K562 (cell line): ENCODE results near the gene YPEL2. TPM values are rescaled to one million over a fixed set of nuclear protein-coding genes. Genes with fewer than 3 reads are reported as not detected.

ENCODE experiments used
- ATAC-seq: fragments of 200-7000 bp; cut with Tn5 transposase; 3 replicates; pipeline ENCODE4 v1.9.1; 2020; ENCODE audit warnings: moderate library complexity
- BruUV-seq: library from RNA; stranded (reverse); fragments of 400-500 nt; replicated peaks from 2 replicates; lab custom pipeline; 2021; lab: Mats Ljungman, UMichigan
- CTCF ChIA-PET: fragments of 300-600 bp; formaldehyde crosslinking; extraction: SDS; loops from one replicate; lab custom pipeline; 2021; ENCODE audit warnings: low intra/inter-chr PET ratio; lab: Yijun Ruan, JAX
- POLR2A ChIA-PET: fragments of 300-600, 350-650 bp; sonication (Branson Sonifier 250); formaldehyde crosslinking; extraction: SDS; loops from one replicate; lab custom pipeline; 2021; ENCODE audit warnings: antibody characterized with exemption, inconsistent platforms; lab: Yijun Ruan, JAX
- DNase-seq, 4 experiments: peaks; one replicate each; pipeline versions ENCODE4 v3.0.0 to v3.0.0-alpha.2; 2011 to 2018; ENCODE audit warnings: low spot score in 3 of 4, mixed read lengths in 3 of 4; ENCODE audit errors: extremely low read depth in 1 of 4
- FAIRE-seq: peaks from 2 replicates; lab custom pipeline; 2011; peaks lifted over from hg19 to GRCh38; lab: Jason Lieb, UNC
- H2AFZ ChIP-seq: 2 replicates; pipeline ENCODE4 v1.6.0; 2011; ENCODE audit warnings: low read depth, low read length, control low read depth, inconsistent platforms
- H3K27ac ChIP-seq: fragments of 200-600 bp; 3 replicates; pipeline ENCODE4 v1.8.0; 2011; ENCODE audit warnings: low read depth, mild to moderate bottlenecking, control low read depth, inconsistent platforms, low read length, moderate library complexity, mixed read lengths; ENCODE audit errors: extremely low read depth
- H3K27me3 ChIP-seq, 2 experiments: fragments of 300-600 bp in 1 of 2; 2 replicates in 1 of 2; 3 replicates in 1 of 2; pipeline versions ENCODE4 v1.6.0 to v1.8.0; 2011; ENCODE audit warnings: inconsistent platforms in 2 of 2, low read length in 2 of 2, mild to moderate bottlenecking in 1 of 2, mixed read lengths in 1 of 2, moderate library complexity in 1 of 2; ENCODE audit not compliant: control insufficient read depth in 2 of 2, insufficient read depth in 2 of 2
- H3K36me3 ChIP-seq: fragments of 300-600 bp; 3 replicates; pipeline ENCODE4 v1.8.0; 2011; ENCODE audit warnings: mild to moderate bottlenecking, low read length, inconsistent platforms; ENCODE audit not compliant: control insufficient read depth, insufficient read depth
- H3K4me1 ChIP-seq, 2 experiments: fragments of 200-600 bp in 1 of 2; replicated peaks in 1 of 2; 2 replicates in 1 of 2; 3 replicates in 1 of 2; pipeline versions ENCODE4 v1.5.1 to v1.8.0; 2011; ENCODE audit warnings: inconsistent platforms in 2 of 2, low read length in 2 of 2, mild to moderate bottlenecking in 1 of 2, mixed read lengths in 1 of 2, moderate library complexity in 1 of 2; ENCODE audit not compliant: control insufficient read depth in 2 of 2, insufficient read depth in 2 of 2
- H3K4me2 ChIP-seq: 2 replicates; pipeline ENCODE4 v1.6.1; 2011; ENCODE audit warnings: low read length, control low read depth, inconsistent platforms, mixed read lengths; ENCODE audit not compliant: insufficient read depth
- H3K4me3 ChIP-seq: fragments of 200-600 bp; sonication (generic), shearing (Covaris generic); 2 replicates; pipeline ENCODE4 v1.5.1; 2016; ENCODE audit warnings: control low read depth, inconsistent platforms
- H3K79me2 ChIP-seq: fragments of 200-600 bp; 3 replicates; pipeline ENCODE4 v1.8.0; 2011; ENCODE audit warnings: low read length, inconsistent platforms; ENCODE audit not compliant: control insufficient read depth, insufficient read depth
- H3K9ac ChIP-seq, 2 experiments: 2 replicates each; pipeline versions ENCODE4 v1.6.0 to v1.6.1; 2011; ENCODE audit warnings: low read depth in 2 of 2, low read length in 2 of 2, control low read depth in 1 of 2, inconsistent platforms in 1 of 2, mild to moderate bottlenecking in 1 of 2, mixed read lengths in 1 of 2; ENCODE audit not compliant: insufficient read depth in 1 of 2
- H3K9me1 ChIP-seq: one replicate; pipeline ENCODE4 v1.6.0; 2011; ENCODE audit warnings: inconsistent platforms, mild to moderate bottlenecking, low read length, moderate library complexity; ENCODE audit not compliant: control insufficient read depth, insufficient read depth
- H3K9me3 ChIP-seq: replicated peaks from 2 replicates; pipeline ENCODE4 v1.5.1; 2011; ENCODE audit warnings: low read depth, low read length, inconsistent platforms; ENCODE audit not compliant: control insufficient read depth, insufficient read depth
- H4K20me1 ChIP-seq: replicated peaks from 2 replicates; pipeline ENCODE4 v1.6.1; 2011; ENCODE audit warnings: low read length, inconsistent platforms, mixed read lengths; ENCODE audit not compliant: control insufficient read depth, insufficient read depth
- C11orf30 ChIP-seq: fragments of 450-650 bp; IDR thresholded peaks from 2 replicates; pipeline ENCODE4 v1.6.1; 2016; ENCODE audit warnings: low read depth, mild to moderate bottlenecking
- CHCHD3 ChIP-seq: fragments of 250-450 bp; sonication (Bioruptor Pico); IDR thresholded peaks from 2 replicates; pipeline ENCODE4 v2.1.2; 2022; ENCODE audit warnings: mild to moderate bottlenecking
- E2F3 ChIP-seq: fragments of 250-450 bp; sonication (Bioruptor Pico); IDR thresholded peaks from 2 replicates; pipeline ENCODE4 v1.4.0; 2020; ENCODE audit warnings: mild to moderate bottlenecking
- ILK ChIP-seq: fragments of 450-650 bp; IDR thresholded peaks from 2 replicates; pipeline ENCODE4 v1.6.1; 2016; ENCODE audit warnings: missing genetic modification characterization, low read depth, mild to moderate bottlenecking, missing compliant biosample characterization, moderate library complexity, borderline replicate concordance
- NFXL1 ChIP-seq: fragments of 450-650 bp; formaldehyde crosslinking; IDR thresholded peaks from 2 replicates; pipeline ENCODE4 v1.4.0; 2021; ENCODE audit warnings: mild to moderate bottlenecking
- POLR2AphosphoS2 ChIP-seq: IDR thresholded peaks from 2 replicates; pipeline ENCODE4 v1.6.1; 2012; ENCODE audit warnings: low read length, improper control_type of control experiment
- U2AF1 ChIP-seq: fragments of 200-400 bp; formaldehyde crosslinking; optimal IDR thresholded peaks from 2 replicates; pipeline ENCODE3; 2017; ENCODE audit warnings: mild to moderate bottlenecking, low read depth, low read length, moderate library complexity
- ZNF121 ChIP-seq: sonication (generic); formaldehyde crosslinking; conservative IDR thresholded peaks from 2 replicates; pipeline ENCODE4 v1.8.0; 2022; ENCODE audit warnings: missing genetic modification reagents
- ZNF134 ChIP-seq: fragments of 250-450 bp; sonication (Bioruptor Pico); conservative IDR thresholded peaks from 2 replicates; pipeline ENCODE4 v1.4.0; 2020
- ZNF239 ChIP-seq: fragments of 250-450 bp; sonication (Bioruptor Pico); IDR thresholded peaks from 2 replicates; pipeline ENCODE4 v1.4.0; 2020; ENCODE audit warnings: mild to moderate bottlenecking
- ZNF717 ChIP-seq: fragments of 250-450 bp; sonication (Bioruptor Pico); IDR thresholded peaks from 2 replicates; pipeline ENCODE4 v1.5.0; 2021
- ZNF75A ChIP-seq: fragments of 450-650 bp; formaldehyde crosslinking; IDR thresholded peaks from 2 replicates; pipeline ENCODE4 v1.4.0; 2020; ENCODE audit warnings: mild to moderate bottlenecking
- WGBS: fragments of 100-300 bp; shearing (Covaris generic); methylation state at CpG from one replicate; pipeline ENCODE4 v1.1.6; 2016; ENCODE audit warnings: low coverage, mixed read lengths; ENCODE audit not compliant: insufficient coverage; ENCODE audit errors: missing lambda C conversion rate; 5-methylcytosine and 5-hydroxymethylcytosine counted together
- in situ Hi-C: fragments of 300-500 bp; cut with MboI; formaldehyde crosslinking; loops from 4 replicates; pipeline ENCODE4 v1.15.0; 2018; ENCODE audit warnings: inconsistent platforms, mixed read lengths
- intact Hi-C: fragments of 100-400 bp; cut with micrococcal nuclease; formaldehyde crosslinking; loops from 2 replicates; pipeline ENCODE4 v1.14.2; 2022
- polyA plus RNA-seq, 8 experiments: library from polyadenylated mRNA; depleted of rRNA in 4 of 8; stranded (reverse) in 5 of 8; unstranded in 3 of 8; fragments of >200 nt; fragmentation: Nextera tagmentation in 2 of 8; fragmentation: Illumina TruSeq in 1 of 8; extraction: Ambion mirVana in 2 of 8; extraction: Trizol in 1 of 8; gene quantifications; 2 replicates each; pipeline versions ENCODE4 v1.2.1 to v1.2.3, GENCODE V29; 2011 to 2014; ENCODE audit warnings: inconsistent platforms in 1 of 8, missing spikeins in 1 of 8
- total RNA-seq, 7 experiments: library from RNA; depleted of rRNA in 6 of 7; stranded (reverse); fragments of >200 nt in 6 of 7; fragmentation: Illumina TruSeq in 2 of 7; extraction: Trizol in 2 of 7; gene quantifications; 2 replicates each; pipeline versions ENCODE4 v1.2.1 to v1.2.3, GENCODE V29; 2011 to 2021; ENCODE audit warnings: low replicate concordance in 1 of 7
- TF ChIP-seq, protein P1 (sequence below): sonication (generic); formaldehyde crosslinking; IDR thresholded peaks from 2 replicates; pipeline ENCODE4 v1.8.1; 2023; ENCODE audit warnings: mild to moderate bottlenecking, missing genetic modification reagents

Gene YPEL2
- total and polyA plus RNA-seq, 9 of the 15 experiments (the other 6 are each of a cell fraction or from before 2014, with no cell fraction given): 0.11 to 2.4 (median 0.47) TPM

DNA sequence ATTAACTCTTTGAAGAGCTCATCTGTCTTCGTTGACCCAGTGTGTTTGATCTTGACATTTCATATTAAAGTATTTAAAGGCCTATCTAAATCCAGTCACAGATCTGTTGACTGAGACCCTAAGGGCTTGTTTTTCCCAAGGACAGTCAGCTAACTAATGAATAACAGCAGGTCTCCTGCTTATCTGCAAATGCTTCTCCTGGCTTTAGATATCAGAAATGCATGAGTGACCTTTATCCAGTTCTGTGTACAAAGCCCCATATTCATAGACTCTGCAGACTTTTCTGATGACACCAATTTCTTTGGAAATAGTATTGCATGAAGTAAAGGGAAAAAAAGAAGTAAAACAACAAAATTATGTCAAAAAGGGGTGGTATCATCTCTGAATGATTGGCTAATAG is 70.3 kb downstream of the YPEL2 start:
- no peak for ATAC-seq
- H3K4me1 ChIP-seq: no peaks in the 10 kb centered on the region
- H3K4me2 ChIP-seq: no peak overlapping the region
- no peak overlapping the region for H3K27ac ChIP-seq
- no peaks in the 10 kb centered on the region for H3K36me3 ChIP-seq
- no peak for FAIRE-seq
- no peaks in the 10 kb centered on the region for H3K9me3 ChIP-seq
- no peaks in the 10 kb centered on the region for H3K79me2 ChIP-seq
- TF ChIP-seq ZNF717 (CRISPR knock-in tag) (no peak), E2F3 (no peak), ILK (no peak), C11orf30 (no peak), ZNF75A (no peak), POLR2AphosphoS2 (no peak)
- ChIA-PET POLR2A (interaction anchor here (0.5 to 1.1 kb wide), 3 partner anchors 10 to 183 kb away, joined by 3 read pairs; no protein-coding TSS in a partner anchor), CTCF (no interaction called here)
- H3K9ac ChIP-seq: no peak overlapping the region
- BruUV-seq: no TSS peak
- H3K9me1 ChIP-seq: no peaks in the 10 kb centered on the region
- H4K20me1 ChIP-seq: no peaks in the 10 kb centered on the region
- WGBS: 0% methylated on average over 1 of the region's 1 CpG
- DNase-seq: no peak
- no peak overlapping the region for H2AFZ ChIP-seq
- intact Hi-C loops (loop anchor here (5.0 kb wide), 1 partner anchor 34 kb away; no protein-coding TSS in a partner anchor), in situ Hi-C loops (no loop called here)
- H3K27me3 ChIP-seq: peaks cover 3 to 19% of the 10 kb centered on the region in 2 experiments
- no peak overlapping the region for H3K4me3 ChIP-seq

DNA sequence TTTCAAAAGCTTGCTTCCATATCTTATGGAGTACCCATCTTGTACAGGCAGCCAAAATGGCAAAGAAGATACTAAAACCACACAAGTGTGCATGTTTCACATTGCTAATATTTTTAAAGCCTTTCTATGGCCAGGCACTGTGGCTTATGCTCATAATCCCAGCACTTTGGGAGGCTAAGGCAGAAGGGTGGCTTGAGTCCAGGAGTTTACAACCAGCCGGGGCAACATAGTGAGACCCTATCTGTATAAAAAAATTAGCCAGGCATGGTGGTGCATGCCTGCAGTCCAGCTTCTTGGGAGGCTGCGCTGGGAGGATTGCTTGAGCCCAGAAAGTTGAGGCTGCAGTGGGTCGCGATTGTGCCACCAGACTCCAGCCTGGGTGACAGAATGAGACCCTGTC is 71.3 kb downstream of the YPEL2 start:
- 3% methylated on average over 4 of the region's 4 CpGs for WGBS
- CTCF ChIA-PET: no interaction called here
- DNase-seq (no peak), ATAC-seq (no peak), FAIRE-seq (no peak)
- no TSS peak for BruUV-seq
- H3K4me1 ChIP-seq: no peaks in the 10 kb centered on the region
- no peak overlapping the region for H3K27ac ChIP-seq
- intact Hi-C loops (loop anchor here (5.0 kb wide), 1 partner anchor 35 kb away; no protein-coding TSS in a partner anchor), in situ Hi-C loops (no loop called here)
- no peak overlapping the region for H3K4me2 ChIP-seq
- H3K9me1 ChIP-seq: no peaks in the 10 kb centered on the region
- H3K79me2 ChIP-seq: no peaks in the 10 kb centered on the region
- H4K20me1 ChIP-seq: no peaks in the 10 kb centered on the region
- H3K9ac ChIP-seq: no peak overlapping the region
- no peak overlapping the region for H2AFZ ChIP-seq
- peaks cover 3 to 19% of the 10 kb centered on the region in 2 experiments for H3K27me3 ChIP-seq
- H3K36me3 ChIP-seq: no peaks in the 10 kb centered on the region
- H3K9me3 ChIP-seq: no peaks in the 10 kb centered on the region
- POLR2A ChIA-PET: no interaction called here
- TF ChIP-seq ZNF134 (CRISPR knock-in tag) (no peak), CHCHD3 (CRISPR knock-in tag) (no peak), ZNF239 (CRISPR knock-in tag) (no peak), NFXL1 (CRISPR knock-in tag) (no peak), ZNF121 (CRISPR knock-in tag) (peak; percentile 61; the same call in 1 of the 2 replicates), U2AF1 (no peak)
- TF ChIP-seq, protein P1, sequence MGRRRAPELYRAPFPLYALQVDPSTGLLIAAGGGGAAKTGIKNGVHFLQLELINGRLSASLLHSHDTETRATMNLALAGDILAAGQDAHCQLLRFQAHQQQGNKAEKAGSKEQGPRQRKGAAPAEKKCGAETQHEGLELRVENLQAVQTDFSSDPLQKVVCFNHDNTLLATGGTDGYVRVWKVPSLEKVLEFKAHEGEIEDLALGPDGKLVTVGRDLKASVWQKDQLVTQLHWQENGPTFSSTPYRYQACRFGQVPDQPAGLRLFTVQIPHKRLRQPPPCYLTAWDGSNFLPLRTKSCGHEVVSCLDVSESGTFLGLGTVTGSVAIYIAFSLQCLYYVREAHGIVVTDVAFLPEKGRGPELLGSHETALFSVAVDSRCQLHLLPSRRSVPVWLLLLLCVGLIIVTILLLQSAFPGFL (CRISPR knock-in tag): no peak
- H3K4me3 ChIP-seq: no peak overlapping the region
